ENCODE measurements around the gene ADAMTSL4.

GRCh38 chr1:150559656-150560010, 10.4 kb downstream of the ADAMTSL4 start:
- TF ChIP-seq POLR2A (IDR thresholded peaks at IDR 0.05) = no peak
- TF ChIP-seq CTCF (IDR thresholded peaks at IDR 0.05) = no peak
